Endometrial microvascular endothelial cells (primary cell): ENCODE results near the gene PYGO1. TPM values are rescaled to one million over a fixed set of nuclear protein-coding genes. Genes with fewer than 3 reads are reported as not detected.
"Not testable (repeated sequence)": the region's sequence is repeated elsewhere in the genome, so short reads cannot be mapped to it uniquely, and the experiment has no call there.

Experiments used
- in situ Hi-C: cut with HindIII; loops from 2 replicates; pipeline ENCODE4 v1.10.0; 2017; ENCODE audit warnings: low sequenced_read_pairs, low pct_unique_long_range_greater_than_20kb; ENCODE audit errors: inconsistent ontology term
- total RNA-seq: library from RNA; depleted of rRNA; stranded (reverse); fragments of >200 nt; gene quantifications from one replicate; pipeline ENCODE4 v1.2.3, GENCODE V29; 2015; ENCODE audit errors: inconsistent ontology term

The PYGO1 gene
- total RNA-seq, result 2.3 TPM

- in situ Hi-C loops, result no loop called here
Observed at GRCh38 chr15:55588070-55588814, at the start of gene PYGO1. TSS of gene PYGO1 (minus strand) at chr15:55588345. CDS start at chr15:55587883, 462 bp downstream.

- in situ Hi-C loops, result no loop called here
Observed at GRCh38 chr15:55637086-55637485, 48.9 kb upstream of the PYGO1 start.

- in situ Hi-C loops, result no loop called here
Observed at GRCh38 chr15:55633731-55634130, 45.6 kb upstream of the PYGO1 start.

GRCh38 chr15:55632434-55632833 lies 44.3 kb upstream of the PYGO1 start:
- in situ Hi-C loops, result no loop called here

GRCh38 chr15:55630858-55631257 lies 42.7 kb upstream of the PYGO1 start:
- in situ Hi-C loops, result no loop called here

GRCh38 chr15:55628369-55628730 lies 40.2 kb upstream of the PYGO1 start:
- in situ Hi-C loops, result no loop called here

- in situ Hi-C loops, result no loop called here
Observed at GRCh38 chr15:55627730-55628368, 39.7 kb upstream of the PYGO1 start.

- in situ Hi-C loops, result no loop called here
Observed at GRCh38 chr15:55619783-55620182, 31.6 kb upstream of the PYGO1 start.

GRCh38 chr15:55618387-55618786 lies 30.2 kb upstream of the PYGO1 start:
- in situ Hi-C loops, result no loop called here

- in situ Hi-C loops, result no loop called here
Observed at GRCh38 chr15:55615445-55615844, 27.3 kb upstream of the PYGO1 start.

GRCh38 chr15:55613727-55614126 lies 25.6 kb upstream of the PYGO1 start:
- in situ Hi-C loops, result no loop called here

GRCh38 chr15:55606214-55606613 lies 18.1 kb upstream of the PYGO1 start:
- in situ Hi-C loops, result no loop called here

GRCh38 chr15:55601374-55601773 lies 13.2 kb upstream of the PYGO1 start:
- in situ Hi-C loops, result no loop called here

GRCh38 chr15:55599439-55599838 lies 11.3 kb upstream of the PYGO1 start:
- in situ Hi-C loops, result no loop called here

GRCh38 chr15:55593019-55593418 lies 4.9 kb upstream of the PYGO1 start:
- in situ Hi-C loops, result not testable (repeated sequence)

- in situ Hi-C loops, result no loop called here
Observed at GRCh38 chr15:55590788-55591187, 2.6 kb upstream of the PYGO1 start.

- in situ Hi-C loops, result no loop called here
Observed at GRCh38 chr15:55589287-55589686, 1.1 kb upstream of the PYGO1 start.

GRCh38 chr15:55588815-55589115 lies 620 bp upstream of the PYGO1 start:
- in situ Hi-C loops, result no loop called here

GRCh38 chr15:55587321-55588069 lies 650 bp downstream of the PYGO1 start:
- in situ Hi-C loops, result no loop called here

GRCh38 chr15:55586808-55587207 lies 1.3 kb downstream of the PYGO1 start:
- in situ Hi-C loops, result no loop called here
